ENCODE measurements around the gene DNTT. TPM values are rescaled to one million over a fixed set of nuclear protein-coding genes. Genes with fewer than 3 reads are reported as not detected.

The DNTT gene
- total and polyA plus RNA-seq, 2 of the 13 experiments (the other 11 are each of a cell fraction or from before 2014, with no cell fraction given): not detected

GRCh38 chr10:96287392-96288105 lies 16.7 kb upstream of the DNTT start (continued):
- TF ChIP-seq FIP1L1 (IDR thresholded peaks at IDR 0.05; ENCODE audit: borderline replicate concordance, insufficient read depth, low read depth, low read length) (no peak), ZBTB20 (CRISPR knock-in tag; IDR thresholded peaks at IDR 0.05; ENCODE audit: borderline replicate concordance, low read depth) (no peak), POLR2A (IDR thresholded peaks at IDR 0.05; ENCODE audit: insufficient read depth in 1 of 2, low read depth in 2 of 2, low read length in 2 of 2) (no peak), IRX3 (CRISPR knock-in tag; IDR thresholded peaks at IDR 0.05; ENCODE audit: borderline replicate concordance, low read depth) (no peak), ZNF691 (CRISPR knock-in tag; IDR thresholded peaks at IDR 0.05; ENCODE audit: borderline replicate concordance, low read depth) (no peak), MAF1 (CRISPR knock-in tag; IDR thresholded peaks at IDR 0.05; ENCODE audit: borderline replicate concordance) (no peak), ZSCAN31 (CRISPR knock-in tag; IDR thresholded peaks at IDR 0.05; ENCODE audit: low read depth) (no peak), ZZZ3 (CRISPR knock-in tag; IDR thresholded peaks at IDR 0.05; ENCODE audit: borderline replicate concordance) (no peak), STAG1 (CRISPR knock-in tag; IDR thresholded peaks at IDR 0.05) (no peak), SCMH1 (CRISPR knock-in tag; IDR thresholded peaks at IDR 0.05; ENCODE audit: borderline replicate concordance) (no peak), ZNF274 (CRISPR knock-in tag; IDR thresholded peaks at IDR 0.05) (no peak), TAF15 (IDR thresholded peaks at IDR 0.05; ENCODE audit: low read depth, low read length, poor library complexity, severe bottlenecking) (no peak), ZNF792 (CRISPR knock-in tag; IDR thresholded peaks at IDR 0.05) (no peak), ZMAT3 (CRISPR knock-in tag; conservative IDR thresholded peaks at IDR 0.05) (no peak), ZNF30 (CRISPR knock-in tag; IDR thresholded peaks at IDR 0.05) (no peak), TMF1 (CRISPR knock-in tag; IDR thresholded peaks at IDR 0.05; ENCODE audit: low read depth) (no peak), ZNF180 (CRISPR knock-in tag; IDR thresholded peaks at IDR 0.05; ENCODE audit: borderline replicate concordance, low read depth) (no peak), NCOA5 (CRISPR knock-in tag; IDR thresholded peaks at IDR 0.05) (no peak), ATF5 (CRISPR knock-in tag; IDR thresholded peaks at IDR 0.05; ENCODE audit: low read depth) (no peak), MTF2 (CRISPR knock-in tag; IDR thresholded peaks at IDR 0.05; ENCODE audit: borderline replicate concordance) (no peak), NR2F6 (IDR thresholded peaks at IDR 0.05) (no peak), NR2F6 (CRISPR knock-in tag; IDR thresholded peaks at IDR 0.05) (no peak), PPARG (CRISPR knock-in tag; conservative IDR thresholded peaks at IDR 0.05) (0 out of 2 replicates have a peak, but pooled peaks have one; percentile 14), ATM (IDR thresholded peaks at IDR 0.05; ENCODE audit: borderline replicate concordance) (no peak), SIN3B (IDR thresholded peaks at IDR 0.05; ENCODE audit: low read length) (no peak), EHMT2 (IDR thresholded peaks at IDR 0.05; ENCODE audit: borderline replicate concordance, low read depth, low read length) (peak; percentile 45; the same call in 1 of the 2 replicates), ZNF709 (CRISPR knock-in tag; IDR thresholded peaks at IDR 0.05) (no peak)
- TF ChIP-seq, protein P1, sequence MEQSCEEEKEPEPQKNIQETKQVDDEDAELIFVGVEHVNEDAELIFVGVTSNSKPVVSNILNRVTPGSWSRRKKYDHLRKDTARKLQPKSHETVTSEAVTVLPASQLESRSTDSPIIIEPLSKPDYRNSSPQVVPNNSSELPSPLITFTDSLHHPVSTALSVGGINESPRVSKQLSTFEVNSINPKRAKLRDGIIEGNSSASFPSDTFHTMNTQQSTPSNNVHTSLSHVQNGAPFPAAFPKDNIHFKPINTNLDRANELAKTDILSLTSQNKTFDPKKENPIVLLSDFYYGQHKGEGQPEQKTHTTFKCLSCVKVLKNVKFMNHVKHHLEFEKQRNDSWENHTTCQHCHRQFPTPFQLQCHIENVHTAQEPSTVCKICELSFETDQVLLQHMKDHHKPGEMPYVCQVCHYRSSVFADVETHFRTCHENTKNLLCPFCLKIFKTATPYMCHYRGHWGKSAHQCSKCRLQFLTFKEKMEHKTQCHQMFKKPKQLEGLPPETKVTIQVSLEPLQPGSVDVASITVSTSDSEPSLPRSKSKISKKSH (CRISPR knock-in tag; IDR thresholded peaks at IDR 0.05; ENCODE audit: borderline replicate concordance): no peak
- TF ChIP-seq, protein P2, sequence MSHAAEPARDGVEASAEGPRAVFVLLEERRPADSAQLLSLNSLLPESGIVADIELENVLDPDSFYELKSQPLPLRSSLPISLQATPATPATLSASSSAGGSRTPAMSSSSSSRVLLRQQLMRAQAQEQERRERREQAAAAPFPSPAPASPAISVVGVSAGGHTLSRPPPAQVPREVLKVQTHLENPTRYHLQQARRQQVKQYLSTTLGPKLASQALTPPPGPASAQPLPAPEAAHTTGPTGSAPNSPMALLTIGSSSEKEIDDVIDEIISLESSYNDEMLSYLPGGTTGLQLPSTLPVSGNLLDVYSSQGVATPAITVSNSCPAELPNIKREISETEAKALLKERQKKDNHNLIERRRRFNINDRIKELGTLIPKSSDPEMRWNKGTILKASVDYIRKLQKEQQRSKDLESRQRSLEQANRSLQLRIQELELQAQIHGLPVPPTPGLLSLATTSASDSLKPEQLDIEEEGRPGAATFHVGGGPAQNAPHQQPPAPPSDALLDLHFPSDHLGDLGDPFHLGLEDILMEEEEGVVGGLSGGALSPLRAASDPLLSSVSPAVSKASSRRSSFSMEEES (CRISPR knock-in tag; IDR thresholded peaks at IDR 0.05): no peak
